H1 (cell line): ENCODE measurements around the gene C19orf73. TPM values are rescaled to one million over a fixed set of nuclear protein-coding genes. Genes with fewer than 3 reads are reported as not detected.

Source experiments
- CBX5 ChIP-seq: fragments of 300-800, 300-1000 bp; sonication (generic); IDR thresholded peaks from 2 replicates; pipeline ENCODE4 v1.7.1; 2016; ENCODE audit warnings: antibody characterized with exemption, low read length, low read depth
- CHD1 ChIP-seq: IDR thresholded peaks from 2 replicates; pipeline ENCODE4 v1.6.1; 2012; ENCODE audit warnings: low read depth, low read length, improper control_type of control experiment
- GABPA ChIP-seq: IDR thresholded peaks from 2 replicates; pipeline ENCODE4 v1.6.1; 2011; ENCODE audit warnings: mild to moderate bottlenecking, low read length, moderate library complexity, borderline replicate concordance; ENCODE audit not compliant: insufficient read depth
- JUN ChIP-seq: IDR thresholded peaks from 2 replicates; pipeline ENCODE4 v1.6.1; 2011; ENCODE audit warnings: low read depth, mild to moderate bottlenecking, improper control_type of control experiment, low read length
- JUND ChIP-seq: IDR thresholded peaks from 2 replicates; pipeline ENCODE4 v1.6.1; 2011; ENCODE audit warnings: mild to moderate bottlenecking, improper control_type of control experiment, low read length
- KDM4A ChIP-seq: IDR thresholded peaks from one replicate; pipeline ENCODE4 v1.7.1; 2012; ENCODE audit warnings: low read depth, mild to moderate bottlenecking, moderate library complexity, low read length, inconsistent platforms; ENCODE audit not compliant: severe bottlenecking
- MAFK ChIP-seq: IDR thresholded peaks from 2 replicates; pipeline ENCODE4 v1.6.1; 2012; ENCODE audit warnings: low read depth, mild to moderate bottlenecking, improper control_type of control experiment, low read length
- SIRT6 ChIP-seq: IDR thresholded peaks from one replicate; pipeline ENCODE4 v1.7.1; 2012; ENCODE audit warnings: low read length, inconsistent platforms
- SIX5 ChIP-seq: IDR thresholded peaks from 2 replicates; pipeline ENCODE4 v1.6.1; 2011; ENCODE audit warnings: mild to moderate bottlenecking, low read depth, low read length
- SP1 ChIP-seq: IDR thresholded peaks from 2 replicates; pipeline ENCODE4 v1.6.1; 2011; ENCODE audit warnings: low read depth, low read length
- SP2 ChIP-seq: IDR thresholded peaks from 2 replicates; pipeline ENCODE4 v1.6.1; 2012; ENCODE audit warnings: mild to moderate bottlenecking, low read length, inconsistent platforms
- SP4 ChIP-seq: IDR thresholded peaks from 2 replicates; pipeline ENCODE4 v1.6.1; 2012; ENCODE audit warnings: low read length, inconsistent platforms
- TAF1 ChIP-seq: IDR thresholded peaks from 2 replicates; pipeline ENCODE4 v1.6.1; 2011; ENCODE audit warnings: mild to moderate bottlenecking, low read depth, low read length
- TAF7 ChIP-seq: optimal IDR thresholded peaks from 2 replicates; pipeline ENCODE3; 2011; ENCODE audit warnings: low read depth, mild to moderate bottlenecking, inconsistent platforms, low read length, moderate library complexity, borderline replicate concordance
- TBP ChIP-seq: IDR thresholded peaks from 2 replicates; pipeline ENCODE4 v1.6.1; 2011; ENCODE audit warnings: low read depth, low read length, improper control_type of control experiment
- polyA plus RNA-seq, 7 experiments: library from polyadenylated mRNA; depleted of rRNA in 3 of 7; stranded (reverse) in 5 of 7; unstranded in 2 of 7; fragments of >200 nt in 5 of 7; fragments of 200-250 nt in 2 of 7; gene quantifications; 1 replicate in 5 of 7; 2 replicates in 1 of 7; 4 replicates in 1 of 7; pipeline versions ENCODE4 v1.2.1 to v1.2.3, GENCODE V29; 2011 to 2013; ENCODE audit warnings: missing spikeins in 2 of 7, mixed read lengths in 2 of 7
- total RNA-seq: library from RNA; stranded (reverse); fragmentation: NEBNext Ultra II Directional; extraction: Animal tissue kit (Norgen Biotek cat#: 25700); gene quantifications from 2 replicates; pipeline ENCODE4 v1.2.1, GENCODE V29; 2021
- TF ChIP-seq, protein P1 (sequence below), 3 experiments: IDR thresholded peaks; 1 replicate in 2 of 3; 2 replicates in 1 of 3; pipeline versions ENCODE4 v1.5.1 to v1.6.1; 2011; ENCODE audit warnings: low read length in 3 of 3, mild to moderate bottlenecking in 3 of 3, inconsistent platforms in 2 of 3, low read depth in 1 of 3, moderate library complexity in 1 of 3; ENCODE audit not compliant: insufficient read depth in 1 of 3; ENCODE audit errors: control extremely low read depth in 1 of 3
- TF ChIP-seq, protein P2 (sequence below): IDR thresholded peaks from 2 replicates; pipeline ENCODE4 v1.6.1; 2012; ENCODE audit warnings: inconsistent platforms
- TF ChIP-seq, protein P3 (sequence below): IDR thresholded peaks from 2 replicates; pipeline ENCODE4 v1.6.1; 2011; ENCODE audit warnings: low read depth, mild to moderate bottlenecking, low read length; ENCODE audit not compliant: insufficient read depth

C19orf73 gene
- total and polyA plus RNA-seq, 2 of the 8 experiments (the other 6 are each of a cell fraction or from before 2014, with no cell fraction given): 2.5 to 4.6 TPM

DNA sequence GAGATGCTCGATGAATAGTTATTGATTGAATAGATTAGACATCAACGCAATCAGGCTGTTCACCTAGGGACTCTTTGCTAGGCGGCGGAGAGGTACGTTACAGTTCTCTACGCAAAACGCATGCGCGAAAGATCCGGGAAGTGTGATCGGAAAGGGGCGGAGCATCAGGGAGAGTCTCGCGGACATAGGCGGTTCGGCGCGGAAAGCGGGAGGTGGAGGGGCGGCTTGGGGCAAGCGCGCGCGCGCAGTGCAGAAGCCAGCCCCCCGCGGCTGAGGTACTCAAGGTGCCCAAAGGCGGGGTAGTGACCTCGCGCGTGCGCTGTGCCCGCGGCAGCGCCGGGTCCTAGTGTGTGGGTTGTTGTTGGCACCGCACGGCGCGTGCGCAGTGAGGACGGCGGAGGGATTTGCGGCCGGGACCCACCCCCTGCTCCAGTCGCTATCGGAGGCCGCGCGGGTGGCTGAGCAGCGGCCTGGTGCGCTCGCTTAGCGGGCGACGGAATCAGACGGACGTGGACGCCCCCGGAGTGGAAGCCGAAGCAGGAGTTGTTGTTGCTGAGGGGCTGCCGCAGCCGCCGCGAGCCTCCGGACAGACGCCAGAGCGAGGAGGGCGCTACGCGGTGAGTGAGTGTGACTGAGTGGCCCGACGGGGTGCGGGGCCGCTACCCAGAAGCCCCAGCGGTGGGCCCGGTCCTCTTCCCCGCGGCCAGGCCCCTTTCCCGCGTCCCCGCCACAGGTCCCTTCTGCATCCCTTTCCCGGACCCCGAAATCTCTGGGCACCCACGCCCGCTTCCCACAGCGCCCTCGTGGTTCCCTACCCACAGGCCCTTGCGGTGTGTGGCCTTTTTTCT is 33.7 kb downstream of the C19orf73 start, which contains the start of gene SNRNP70 (continued):
- TF ChIP-seq KDM4A: peak; percentile 86
- peak; percentile 70; the same call in 1 of the 2 replicates for TF ChIP-seq SP1
- peak; percentile 86 for TF ChIP-seq TBP
- no peak for TF ChIP-seq MAFK
- no peak for TF ChIP-seq JUN
- peak; percentile 92 for TF ChIP-seq TAF7
- no peak for TF ChIP-seq CBX5
- TF ChIP-seq, protein P1, sequence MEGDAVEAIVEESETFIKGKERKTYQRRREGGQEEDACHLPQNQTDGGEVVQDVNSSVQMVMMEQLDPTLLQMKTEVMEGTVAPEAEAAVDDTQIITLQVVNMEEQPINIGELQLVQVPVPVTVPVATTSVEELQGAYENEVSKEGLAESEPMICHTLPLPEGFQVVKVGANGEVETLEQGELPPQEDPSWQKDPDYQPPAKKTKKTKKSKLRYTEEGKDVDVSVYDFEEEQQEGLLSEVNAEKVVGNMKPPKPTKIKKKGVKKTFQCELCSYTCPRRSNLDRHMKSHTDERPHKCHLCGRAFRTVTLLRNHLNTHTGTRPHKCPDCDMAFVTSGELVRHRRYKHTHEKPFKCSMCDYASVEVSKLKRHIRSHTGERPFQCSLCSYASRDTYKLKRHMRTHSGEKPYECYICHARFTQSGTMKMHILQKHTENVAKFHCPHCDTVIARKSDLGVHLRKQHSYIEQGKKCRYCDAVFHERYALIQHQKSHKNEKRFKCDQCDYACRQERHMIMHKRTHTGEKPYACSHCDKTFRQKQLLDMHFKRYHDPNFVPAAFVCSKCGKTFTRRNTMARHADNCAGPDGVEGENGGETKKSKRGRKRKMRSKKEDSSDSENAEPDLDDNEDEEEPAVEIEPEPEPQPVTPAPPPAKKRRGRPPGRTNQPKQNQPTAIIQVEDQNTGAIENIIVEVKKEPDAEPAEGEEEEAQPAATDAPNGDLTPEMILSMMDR (IDR thresholded peaks at IDR 0.05; ENCODE audit: control extremely low read depth in 1 of 3, insufficient read depth in 1 of 3, low read depth in 1 of 3, low read length in 3 of 3): 0 out of 4 replicates have a peak, but pooled peaks of 1 of the 3 experiments have one; percentile 3
- TF ChIP-seq SP2: no peak
- TF ChIP-seq CHD1: no peak
- TF ChIP-seq SIX5: no peak
- TF ChIP-seq SIRT6: no peak
- TF ChIP-seq GABPA: no peak
- peak; percentile 97 for TF ChIP-seq TAF1
- TF ChIP-seq, protein P2, sequence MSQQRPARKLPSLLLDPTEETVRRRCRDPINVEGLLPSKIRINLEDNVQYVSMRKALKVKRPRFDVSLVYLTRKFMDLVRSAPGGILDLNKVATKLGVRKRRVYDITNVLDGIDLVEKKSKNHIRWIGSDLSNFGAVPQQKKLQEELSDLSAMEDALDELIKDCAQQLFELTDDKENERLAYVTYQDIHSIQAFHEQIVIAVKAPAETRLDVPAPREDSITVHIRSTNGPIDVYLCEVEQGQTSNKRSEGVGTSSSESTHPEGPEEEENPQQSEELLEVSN: peak; percentile 35; the same call in 1 of the 2 replicates
- no peak for TF ChIP-seq JUND
- peak; percentile 95 for TF ChIP-seq SP4
- TF ChIP-seq, protein P3, sequence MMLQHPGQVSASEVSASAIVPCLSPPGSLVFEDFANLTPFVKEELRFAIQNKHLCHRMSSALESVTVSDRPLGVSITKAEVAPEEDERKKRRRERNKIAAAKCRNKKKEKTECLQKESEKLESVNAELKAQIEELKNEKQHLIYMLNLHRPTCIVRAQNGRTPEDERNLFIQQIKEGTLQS: no peak
